HepG2 (cell line): ENCODE measurements around the gene OXLD1. TPM values are rescaled to one million over a fixed set of nuclear protein-coding genes. Genes with fewer than 3 reads are reported as not detected.

ENCODE experiments used
- CCAR2 ChIP-seq: fragments of 200-400 bp; formaldehyde crosslinking; optimal IDR thresholded peaks from 2 replicates; pipeline ENCODE3; 2018; ENCODE audit warnings: low read depth, mild to moderate bottlenecking, low read length, moderate library complexity
- CHCHD3 ChIP-seq: sonication (generic); formaldehyde crosslinking; IDR thresholded peaks from 2 replicates; pipeline ENCODE4 v1.8.0; 2022; ENCODE audit warnings: mild to moderate bottlenecking, missing genetic modification reagents, moderate library complexity
- CHD2 ChIP-seq: IDR thresholded peaks from 2 replicates; pipeline ENCODE4 v1.6.1; 2011; ENCODE audit warnings: low read depth, low read length, improper control_type of control experiment
- DRAP1 ChIP-seq: IDR thresholded peaks from 2 replicates; pipeline ENCODE4 v1.6.1; 2016; ENCODE audit warnings: missing genetic modification reagents, missing compliant biosample characterization
- ERF ChIP-seq: IDR thresholded peaks from 2 replicates; pipeline ENCODE4 v1.6.1; 2018; ENCODE audit warnings: missing biosample characterization, missing genetic modification reagents
- MED13 ChIP-seq: sonication (generic); formaldehyde crosslinking; IDR thresholded peaks from 2 replicates; pipeline ENCODE4 v1.5.0; 2020; ENCODE audit warnings: missing genetic modification reagents
- MXI1 ChIP-seq: IDR thresholded peaks from 3 replicates; pipeline ENCODE4 v1.6.1; 2012; ENCODE audit warnings: low read depth, low read length, inconsistent platforms, borderline replicate concordance
- PAX8 ChIP-seq: sonication (generic); formaldehyde crosslinking; IDR thresholded peaks from 2 replicates; pipeline ENCODE4 v1.8.0; 2022; ENCODE audit warnings: mild to moderate bottlenecking, missing genetic modification reagents, borderline replicate concordance
- SAP130 ChIP-seq: IDR thresholded peaks from 2 replicates; pipeline ENCODE4 v1.6.1; 2016; ENCODE audit warnings: low read depth
- SKIL ChIP-seq: sonication (generic); formaldehyde crosslinking; IDR thresholded peaks from 2 replicates; pipeline ENCODE4 v1.8.0; 2022; ENCODE audit warnings: missing genetic modification reagents, mild to moderate bottlenecking, moderate library complexity, borderline replicate concordance
- SYNCRIP ChIP-seq: fragments of 200-400 bp; formaldehyde crosslinking; IDR thresholded peaks from 2 replicates; pipeline ENCODE4 v1.6.1; 2018; ENCODE audit warnings: mild to moderate bottlenecking, low read depth, low read length; ENCODE audit not compliant: insufficient read depth
- TEAD2 ChIP-seq: sonication (generic); formaldehyde crosslinking; IDR thresholded peaks from 2 replicates; pipeline ENCODE4 v1.9.0; 2021; ENCODE audit warnings: missing genetic modification reagents
- ZBTB3 ChIP-seq: sonication (generic); formaldehyde crosslinking; IDR thresholded peaks from 2 replicates; pipeline ENCODE4 v1.4.0; 2020; ENCODE audit warnings: low read depth, mild to moderate bottlenecking, moderate library complexity, missing genetic modification reagents, borderline replicate concordance
- ZBTB46 ChIP-seq: sonication (generic); formaldehyde crosslinking; IDR thresholded peaks from 2 replicates; pipeline ENCODE4 v1.4.0; 2020; ENCODE audit warnings: mild to moderate bottlenecking, missing genetic modification reagents, borderline replicate concordance
- ZEB1 ChIP-seq: IDR thresholded peaks from 2 replicates; pipeline ENCODE4 v1.6.1; 2012; ENCODE audit warnings: mild to moderate bottlenecking, low read depth, inconsistent platforms; ENCODE audit not compliant: insufficient replicate concordance
- ZNF451 ChIP-seq: sonication (generic); formaldehyde crosslinking; IDR thresholded peaks from 2 replicates; pipeline ENCODE4 v1.5.0; 2020; ENCODE audit warnings: mild to moderate bottlenecking, missing genetic modification reagents
- ZNF513 ChIP-seq: sonication (generic); formaldehyde crosslinking; conservative IDR thresholded peaks from 2 replicates; pipeline ENCODE4 v1.5.0; 2020; ENCODE audit warnings: missing genetic modification reagents
- ZNF562 ChIP-seq: sonication (generic); formaldehyde crosslinking; IDR thresholded peaks from 2 replicates; pipeline ENCODE4 v1.8.0; 2022; ENCODE audit warnings: missing genetic modification reagents, borderline replicate concordance
- ZNF749 ChIP-seq: sonication (generic); formaldehyde crosslinking; IDR thresholded peaks from 2 replicates; pipeline ENCODE4 v1.8.0; 2022; ENCODE audit warnings: mild to moderate bottlenecking, missing genetic modification reagents, moderate library complexity, borderline replicate concordance
- ZNF770 ChIP-seq: sonication (generic); formaldehyde crosslinking; IDR thresholded peaks from 2 replicates; pipeline ENCODE4 v1.5.0; 2020; ENCODE audit warnings: mild to moderate bottlenecking, missing genetic modification reagents
- ZNF788 ChIP-seq: sonication (generic); formaldehyde crosslinking; IDR thresholded peaks from 2 replicates; pipeline ENCODE4 v1.5.0; 2020; ENCODE audit warnings: mild to moderate bottlenecking, missing genetic modification reagents, borderline replicate concordance
- polyA plus RNA-seq, 8 experiments: library from polyadenylated mRNA; depleted of rRNA in 3 of 8; stranded (reverse) in 7 of 8; unstranded in 1 of 8; fragments of >200 nt; fragmentation: Illumina TruSeq in 4 of 8; extraction: Trizol in 4 of 8; gene quantifications; 2 replicates each; pipeline versions ENCODE4 v1.2.1 to v1.2.3, GENCODE V29; 2011 to 2016; ENCODE audit warnings: low read depth in 4 of 8, missing spikeins in 1 of 8, mixed read lengths in 1 of 8; ENCODE audit not compliant: insufficient read depth in 1 of 8
- total RNA-seq, 5 experiments: library from RNA; depleted of rRNA; stranded (reverse); fragments of >200 nt; fragmentation: Illumina TruSeq; extraction: Trizol; gene quantifications; 2 replicates each; pipeline ENCODE4 v1.2.3, GENCODE V29; 2016; ENCODE audit warnings: low read depth in 1 of 5

The OXLD1 gene
- total and polyA plus RNA-seq, 2 of the 13 experiments (the other 11 are each of a cell fraction or from before 2014, with no cell fraction given): 27.1 to 37.5 TPM

- TF ChIP-seq ZBTB46 (peak; percentile 49; the same call in 1 of the 2 replicates), DRAP1 (CRISPR knock-in tag) (peak; percentile 86; the same call in 1 of the 2 replicates), ZNF749 (CRISPR knock-in tag) (peak; percentile 98), ZNF562 (CRISPR knock-in tag) (peak; percentile 14; the same call in 1 of the 2 replicates), SKIL (CRISPR knock-in tag) (peak; percentile 74), ZNF513 (peak; percentile 85; the same call in 1 of the 2 replicates), ZBTB3 (peak; percentile 73), ERF (CRISPR knock-in tag) (peak; percentile 88), CHCHD3 (peak; percentile 17), MED13 (CRISPR knock-in tag) (0 out of 2 replicates have a peak, but pooled peaks have one; percentile 58), PAX8 (CRISPR knock-in tag) (peak; percentile 75; the same call in 1 of the 2 replicates), ZEB1 (no peak), CHD2 (peak; percentile 94), MXI1 (peak; percentile 88; the same call in 1 of the 3 replicates), ZNF770 (CRISPR knock-in tag) (peak; percentile 27; the same call in 1 of the 2 replicates), ZNF451 (CRISPR knock-in tag) (peak; percentile 93), SYNCRIP (no peak), TEAD2 (CRISPR knock-in tag) (peak; percentile 60; the same call in 1 of the 2 replicates), ZNF788 (CRISPR knock-in tag) (peak; percentile 99), CCAR2 (no peak), SAP130 (CRISPR knock-in tag) (peak; percentile 99)
These were observed 36.7 kb upstream of the OXLD1 start, which contains the start of gene MRPL12 (continued) for GRCh38 chr17:81702934-81703746.
